ENCODE data around the gene TRIM17. TPM values are rescaled to one million over a fixed set of nuclear protein-coding genes. Genes with fewer than 3 reads are reported as not detected.

The TRIM17 gene
- total RNA-seq, 1 experiment from 2014 or later = 0.54 TPM

DNA sequence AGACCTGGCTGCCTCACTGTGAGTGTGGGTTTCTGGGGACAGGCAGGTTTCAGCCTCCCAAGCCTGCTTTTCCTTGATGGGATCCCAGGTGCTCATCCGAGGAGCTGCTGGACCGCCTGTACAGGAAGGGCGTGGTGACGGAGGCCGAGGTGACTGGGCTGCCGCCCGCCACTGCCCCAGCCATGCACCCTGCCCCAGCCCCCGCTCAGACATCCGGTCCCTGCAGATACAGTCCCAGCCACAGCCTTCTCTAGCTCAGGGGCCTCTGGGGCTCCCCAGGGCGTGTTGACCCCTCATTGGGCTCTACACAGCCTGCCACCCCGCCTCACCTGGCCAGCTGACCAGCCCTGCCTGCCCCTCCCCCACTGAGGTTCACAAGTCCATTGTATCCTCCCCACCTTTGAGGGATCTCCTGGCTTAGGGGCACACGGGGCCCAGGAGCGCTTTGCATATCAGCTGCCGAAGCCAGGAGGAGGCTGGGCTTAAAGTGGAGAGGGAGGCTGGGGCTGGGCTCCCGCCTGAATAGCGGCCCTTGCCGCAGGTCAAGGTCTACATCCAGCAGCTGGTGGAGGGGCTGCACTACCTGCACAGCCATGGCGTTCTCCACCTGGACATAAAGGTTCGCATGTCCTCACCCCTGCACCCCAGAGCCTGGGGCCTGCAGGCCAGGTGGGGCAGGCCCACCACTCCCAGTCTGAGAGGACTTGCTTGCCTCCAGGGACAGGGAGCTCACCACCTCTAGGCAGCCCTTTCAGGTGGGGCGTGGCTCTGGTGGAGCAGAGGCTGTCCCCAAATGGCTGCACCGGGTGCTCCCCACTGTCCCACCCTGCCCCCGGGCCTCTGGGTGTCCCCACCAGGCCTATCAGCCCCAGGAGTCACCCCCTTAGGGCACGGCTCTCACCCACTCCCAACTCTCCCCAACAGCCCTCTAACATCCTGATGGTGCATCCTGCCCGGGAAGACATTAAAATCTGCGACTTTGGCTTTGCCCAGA lies 48.6 kb downstream of the TRIM17 start:
- no TSS peak for BruUV-seq (replicated peaks)
- DNase-seq (ENCODE audit: low spot score) = no peak

DNA sequence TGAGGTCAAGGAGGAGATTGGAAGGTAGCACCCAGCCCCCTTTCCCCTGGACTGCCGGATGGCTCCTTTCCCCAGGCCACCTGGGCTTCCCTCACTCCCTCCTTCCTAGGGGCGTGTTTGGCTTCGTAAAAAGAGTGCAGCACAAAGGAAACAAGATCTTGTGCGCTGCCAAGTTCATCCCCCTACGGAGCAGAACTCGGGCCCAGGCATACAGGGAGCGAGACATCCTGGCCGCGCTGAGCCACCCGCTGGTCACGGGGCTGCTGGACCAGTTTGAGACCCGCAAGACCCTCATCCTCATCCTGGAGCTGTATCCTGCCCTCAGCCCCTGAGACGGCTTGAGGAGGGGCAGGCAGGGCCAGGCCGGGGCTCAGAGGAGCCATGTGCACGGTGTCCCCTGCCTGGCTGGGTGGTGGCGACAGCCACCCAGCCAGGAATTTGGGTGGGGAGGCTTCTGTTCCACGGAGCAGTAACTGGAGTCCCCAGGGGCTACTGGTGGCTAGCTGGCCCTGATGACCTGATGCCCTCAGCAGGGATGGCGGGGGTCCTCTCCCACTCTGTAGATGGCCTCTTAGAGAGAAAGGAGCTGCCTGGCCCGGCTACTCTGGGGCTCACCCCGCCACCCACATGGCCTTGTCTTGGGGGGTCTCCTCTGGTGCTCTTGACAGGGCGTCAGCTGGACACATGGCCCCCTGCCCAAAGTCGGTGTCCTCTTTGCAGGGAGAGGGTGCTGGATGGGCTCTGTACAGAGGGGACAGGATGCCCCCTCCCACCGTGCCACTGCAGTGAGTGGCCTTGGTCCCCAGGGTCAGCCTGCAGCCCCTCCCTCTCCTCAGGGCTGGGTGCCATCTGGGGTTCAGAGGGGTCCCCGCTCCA lies 49.6 kb downstream of the TRIM17 start:
- H3K4me1 ChIP-seq (ENCODE audit: insufficient read depth, low read length, poor library complexity, severe bottlenecking) = no peaks in the 10 kb centered on the region
- no peaks in the 10 kb centered on the region for H3K27me3 ChIP-seq (replicated peaks; ENCODE audit: insufficient read depth, low read depth, low read length, poor library complexity)
- no peaks in the 10 kb centered on the region for H3K36me3 ChIP-seq (ENCODE audit: insufficient read depth, low read length, poor library complexity, severe bottlenecking)
- no peak for DNase-seq (ENCODE audit: low spot score)
- BruUV-seq (replicated peaks) = no TSS peak
- ChIA-PET POLR2A (ENCODE audit: low non-redundant PET) (no interaction called here), CTCF (no interaction called here)
- no peaks in the 10 kb centered on the region for H3K9me3 ChIP-seq (ENCODE audit: low read depth, low read length, poor library complexity, severe bottlenecking)
- no peak overlapping the region for H3K27ac ChIP-seq (ENCODE audit: low read depth, low read length, poor library complexity, severe bottlenecking)
- no peak for TF ChIP-seq CTCF (conservative IDR thresholded peaks at IDR 0.05; ENCODE audit: low read depth, low read length)
- no peak for TF ChIP-seq EZH2 (IDR thresholded peaks at IDR 0.05; ENCODE audit: borderline replicate concordance, low read depth, low read length, poor library complexity, severe bottlenecking)
- no peak overlapping the region for H3K4me3 ChIP-seq (ENCODE audit: low read depth, low read length, poor library complexity, severe bottlenecking)
- intact Hi-C loops (cut with micrococcal nuclease; ENCODE audit: unreplicated experiment) = no loop called here

More for the DNA sequence above, 48.6 kb downstream of the TRIM17 start:
- ChIA-PET POLR2A (ENCODE audit: low non-redundant PET) (no interaction called here), CTCF (no interaction called here)
- Histone ChIP-seq H3K4me1 (ENCODE audit: insufficient read depth, low read length, poor library complexity, severe bottlenecking) (no peaks in the 10 kb centered on the region), H3K27ac (ENCODE audit: low read depth, low read length, poor library complexity, severe bottlenecking) (no peak overlapping the region), H3K36me3 (ENCODE audit: insufficient read depth, low read length, poor library complexity, severe bottlenecking) (no peaks in the 10 kb centered on the region), H3K9me3 (ENCODE audit: low read depth, low read length, poor library complexity, severe bottlenecking) (no peaks in the 10 kb centered on the region), H3K27me3 (replicated peaks; ENCODE audit: insufficient read depth, low read depth, low read length, poor library complexity) (no peaks in the 10 kb centered on the region), H3K4me3 (ENCODE audit: low read depth, low read length, poor library complexity, severe bottlenecking) (no peak overlapping the region)
- TF ChIP-seq EZH2 (IDR thresholded peaks at IDR 0.05; ENCODE audit: borderline replicate concordance, low read depth, low read length, poor library complexity, severe bottlenecking) (no peak), CTCF (conservative IDR thresholded peaks at IDR 0.05; ENCODE audit: low read depth, low read length) (no peak)
- intact Hi-C loops (cut with micrococcal nuclease; ENCODE audit: unreplicated experiment) = no loop called here

- Histone ChIP-seq H3K9me3 (ENCODE audit: low read depth, low read length, poor library complexity, severe bottlenecking) (no peaks in the 10 kb centered on the region), H3K4me1 (ENCODE audit: insufficient read depth, low read length, poor library complexity, severe bottlenecking) (no peaks in the 10 kb centered on the region), H3K4me3 (ENCODE audit: low read depth, low read length, poor library complexity, severe bottlenecking) (no peak overlapping the region), H3K36me3 (ENCODE audit: insufficient read depth, low read length, poor library complexity, severe bottlenecking) (no peaks in the 10 kb centered on the region), H3K27ac (ENCODE audit: low read depth, low read length, poor library complexity, severe bottlenecking) (no peak overlapping the region), H3K27me3 (replicated peaks; ENCODE audit: insufficient read depth, low read depth, low read length, poor library complexity) (no peaks in the 10 kb centered on the region)
- no TSS peak for BruUV-seq (replicated peaks)
- no peak for DNase-seq (ENCODE audit: low spot score)
- ChIA-PET CTCF (no interaction called here), POLR2A (ENCODE audit: low non-redundant PET) (no interaction called here)
- intact Hi-C loops (cut with micrococcal nuclease; ENCODE audit: unreplicated experiment) = no loop called here
- TF ChIP-seq CTCF (conservative IDR thresholded peaks at IDR 0.05; ENCODE audit: low read depth, low read length) = no peak
- TF ChIP-seq EZH2 (IDR thresholded peaks at IDR 0.05; ENCODE audit: borderline replicate concordance, low read depth, low read length, poor library complexity, severe bottlenecking) = no peak
These were observed 50.4 kb downstream of the TRIM17 start for GRCh38 chr1:228366062-228366865.
